Stimulated activated CD4-positive, alpha-beta T cell treated with anti-CD3 and anti-CD28 coated beads, Interleukin-4, amount 100 ng/mL, for 48 hours (primary cell): ENCODE measurements around the gene C2orf92.

Experiments
- DNase-seq, 2 donors: peaks; one replicate each; pipeline ENCODE4 v3.0.0-alpha.2; 2020; ENCODE audit warnings: low read depth in 2 of 2

The C2orf92 gene

DNA sequence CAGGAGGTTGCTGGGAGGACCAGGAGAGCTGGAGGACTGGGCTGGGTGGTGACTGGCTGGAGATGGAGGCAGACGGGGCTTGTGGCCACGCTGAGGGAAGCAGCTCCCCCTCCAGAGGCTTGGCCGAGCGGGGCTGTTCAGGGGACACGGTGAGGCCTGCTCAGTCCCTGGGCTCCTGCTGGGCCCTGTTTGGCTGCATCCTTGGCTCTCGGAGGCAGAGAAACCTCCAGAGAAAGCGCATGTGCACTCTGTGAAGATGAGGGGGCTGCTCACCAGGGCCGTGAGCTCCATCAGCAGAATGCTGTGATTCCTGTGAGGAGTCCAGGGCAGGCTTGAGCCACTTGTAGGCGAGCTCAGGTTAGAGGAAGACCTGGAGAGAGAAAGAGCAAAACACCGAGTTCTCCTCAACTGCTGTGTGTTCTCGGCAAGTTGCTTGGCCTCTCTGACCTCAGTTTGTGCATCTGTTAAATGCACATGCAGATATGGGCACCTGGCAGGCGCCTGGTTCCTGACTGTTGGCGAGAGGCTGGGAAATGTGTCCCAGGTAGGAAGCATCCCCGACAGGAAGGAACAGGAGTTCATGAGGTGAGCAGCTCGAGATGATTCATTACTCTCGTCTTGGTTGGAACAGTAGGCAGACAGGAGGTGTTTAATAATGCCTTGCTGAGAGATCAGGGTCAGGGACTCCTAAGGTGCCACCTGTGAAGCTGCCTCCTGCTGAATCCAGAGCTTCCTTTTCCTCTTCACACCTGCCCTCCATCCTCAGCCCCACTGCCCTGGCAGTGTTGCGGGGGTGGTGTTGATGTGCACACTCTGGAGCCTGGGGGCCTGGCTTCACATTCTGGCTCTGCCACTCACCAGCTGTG is 44.8 kb downstream of the C2orf92 start:
- DNase-seq = no peak

DNA sequence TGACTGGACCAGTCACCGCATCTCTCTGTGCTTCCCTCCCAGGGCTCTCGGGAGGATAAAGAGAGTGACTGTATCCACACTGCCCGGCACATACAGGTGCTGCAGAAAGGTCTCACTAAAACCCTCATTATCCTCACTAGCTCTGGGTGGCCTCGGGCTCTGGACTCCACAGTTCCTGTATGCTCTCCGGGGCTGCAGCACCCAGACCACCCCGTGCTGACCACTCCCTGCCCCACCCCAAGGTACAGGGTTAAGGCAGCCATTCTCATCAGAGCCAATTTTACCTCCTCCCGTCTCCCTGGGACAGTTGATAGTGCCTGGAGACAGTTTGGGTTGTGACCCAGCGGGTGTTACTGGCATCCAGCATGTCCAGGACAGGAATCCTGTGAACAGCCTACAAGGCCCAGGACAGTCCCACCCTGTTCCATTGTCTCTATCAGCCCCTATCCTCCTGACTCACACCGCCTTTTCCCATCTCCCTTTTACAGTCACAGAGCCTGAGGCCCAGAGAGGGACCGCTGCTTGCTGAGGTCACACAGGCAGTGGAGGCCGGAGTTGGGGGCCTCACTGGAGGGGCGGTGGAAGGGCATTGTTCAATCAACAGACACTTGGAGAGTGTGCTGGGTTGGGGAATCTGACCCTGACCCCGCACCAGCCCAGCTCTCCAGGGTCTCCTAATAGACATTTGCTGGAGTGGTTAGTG is 45.6 kb downstream of the C2orf92 start:
- no peak for DNase-seq

GRCh38 chr2:97715951-97716694 is 46.6 kb downstream of the C2orf92 start:
- DNase-seq = no peak

DNA sequence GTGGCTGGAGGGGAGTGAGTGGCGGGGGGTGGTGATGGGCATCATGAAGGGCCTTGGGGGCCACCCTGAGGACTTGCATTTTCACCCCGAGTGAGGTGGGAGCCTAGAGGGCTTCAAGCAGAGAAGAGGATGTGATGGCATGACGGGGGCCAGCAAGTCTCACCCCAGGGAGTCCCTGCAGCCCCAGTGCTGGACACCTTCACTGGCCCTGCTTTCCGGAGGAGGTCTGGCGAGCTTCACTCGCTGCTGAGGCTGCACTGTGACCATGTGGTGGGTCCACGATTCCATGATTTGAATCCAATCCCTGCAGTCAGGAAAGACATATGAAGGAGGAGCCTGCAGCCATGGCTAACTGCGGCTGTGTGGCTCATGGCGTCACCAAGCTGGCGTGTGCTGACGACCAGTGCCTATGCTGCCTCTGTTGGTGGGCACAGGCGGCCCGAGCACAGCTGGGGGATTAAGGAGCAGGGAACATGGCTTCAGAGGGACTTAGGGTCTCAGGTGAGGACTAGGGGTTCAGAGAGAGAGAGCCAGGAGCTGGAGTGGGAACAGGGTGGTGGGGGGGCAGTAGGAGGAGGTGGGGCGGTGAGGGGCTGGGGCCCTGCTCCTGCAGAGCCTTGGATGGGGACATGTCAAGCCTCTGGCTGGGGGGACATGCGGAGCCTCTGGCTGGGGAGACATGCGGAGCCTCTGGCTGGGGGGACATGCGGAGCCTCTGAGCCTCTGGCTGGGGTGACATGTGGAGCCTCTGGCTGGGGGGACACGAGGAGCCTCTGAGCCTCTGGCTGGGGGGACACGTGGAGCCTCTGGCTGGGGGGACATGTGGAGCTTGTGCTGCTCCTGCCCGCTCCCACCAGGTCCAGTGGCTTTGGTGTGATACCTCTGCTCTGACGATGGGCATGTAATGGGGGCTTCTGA is 47.4 kb downstream of the C2orf92 start:
- no peak for DNase-seq

DNA sequence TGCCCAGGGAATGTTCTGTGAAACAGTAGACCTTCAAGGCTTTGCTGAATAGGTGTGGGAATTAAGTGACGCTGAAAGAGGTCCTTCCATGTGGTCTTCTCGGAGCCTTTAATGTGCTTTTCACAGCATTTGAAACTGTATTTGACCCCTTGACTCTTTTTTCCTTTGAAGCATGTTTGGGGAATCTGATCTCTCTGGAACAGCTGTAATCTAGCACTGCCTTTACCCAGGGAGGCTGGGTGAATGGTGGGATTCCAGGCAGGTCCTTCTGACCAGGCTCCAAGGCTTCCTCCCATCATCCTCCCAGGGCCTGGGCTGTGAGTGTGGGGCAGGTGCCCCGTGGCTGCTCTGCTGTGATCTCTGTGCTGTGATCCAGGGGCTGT is 48.1 kb downstream of the C2orf92 start:
- DNase-seq = no peak

DNA sequence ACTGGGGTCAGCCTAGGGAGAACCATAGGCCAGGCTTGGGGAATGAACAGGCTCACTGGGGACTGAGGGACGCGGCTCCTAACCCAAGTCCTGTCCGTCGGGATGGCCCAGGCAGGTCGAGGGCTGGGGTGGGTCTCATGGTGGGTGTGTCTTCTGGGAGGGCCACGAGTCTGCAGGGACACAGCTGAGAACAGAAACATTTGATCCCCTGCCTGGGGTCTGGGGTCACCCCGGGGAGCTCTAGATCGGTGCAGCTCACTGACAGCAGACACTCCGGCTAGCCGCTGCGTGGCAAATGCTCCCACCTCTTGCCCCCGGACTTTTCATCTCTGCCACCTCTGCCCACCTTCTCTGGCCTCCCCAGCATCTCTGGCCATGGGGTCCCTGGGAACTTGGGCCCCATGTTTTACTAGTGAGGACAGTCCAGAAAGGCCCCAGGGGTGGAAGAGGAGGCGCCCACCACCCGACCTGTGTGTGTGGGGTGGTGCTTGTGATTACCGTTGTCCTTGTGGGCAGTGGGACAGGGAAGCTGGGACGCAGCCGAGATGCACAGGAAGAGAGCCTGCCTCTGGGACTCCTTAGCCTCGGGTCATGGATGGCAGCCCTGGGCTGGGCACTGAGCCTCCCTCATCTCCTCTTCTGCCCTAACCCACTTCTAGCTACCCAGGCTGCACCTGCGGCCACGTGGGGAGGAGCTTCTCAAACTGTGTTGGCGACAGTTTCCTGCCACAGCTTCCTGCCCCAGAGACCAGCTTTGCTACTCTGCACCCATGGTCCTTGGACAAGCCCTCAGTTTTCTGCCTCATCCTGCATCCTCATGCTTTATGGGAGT is 48.8 kb downstream of the C2orf92 start:
- DNase-seq = peak; percentile 57 to 62

GRCh38 chr2:97718942-97719341 is 49.4 kb downstream of the C2orf92 start:
- DNase-seq = no peak

- DNase-seq = no peak
Measured at GRCh38 chr2:97719362-97720155, 50.0 kb downstream of the C2orf92 start.

GRCh38 chr2:97720746-97721145 is 51.2 kb downstream of the C2orf92 start:
- DNase-seq = no peak

GRCh38 chr2:97722227-97722626 is 52.7 kb downstream of the C2orf92 start:
- no peak for DNase-seq

DNA sequence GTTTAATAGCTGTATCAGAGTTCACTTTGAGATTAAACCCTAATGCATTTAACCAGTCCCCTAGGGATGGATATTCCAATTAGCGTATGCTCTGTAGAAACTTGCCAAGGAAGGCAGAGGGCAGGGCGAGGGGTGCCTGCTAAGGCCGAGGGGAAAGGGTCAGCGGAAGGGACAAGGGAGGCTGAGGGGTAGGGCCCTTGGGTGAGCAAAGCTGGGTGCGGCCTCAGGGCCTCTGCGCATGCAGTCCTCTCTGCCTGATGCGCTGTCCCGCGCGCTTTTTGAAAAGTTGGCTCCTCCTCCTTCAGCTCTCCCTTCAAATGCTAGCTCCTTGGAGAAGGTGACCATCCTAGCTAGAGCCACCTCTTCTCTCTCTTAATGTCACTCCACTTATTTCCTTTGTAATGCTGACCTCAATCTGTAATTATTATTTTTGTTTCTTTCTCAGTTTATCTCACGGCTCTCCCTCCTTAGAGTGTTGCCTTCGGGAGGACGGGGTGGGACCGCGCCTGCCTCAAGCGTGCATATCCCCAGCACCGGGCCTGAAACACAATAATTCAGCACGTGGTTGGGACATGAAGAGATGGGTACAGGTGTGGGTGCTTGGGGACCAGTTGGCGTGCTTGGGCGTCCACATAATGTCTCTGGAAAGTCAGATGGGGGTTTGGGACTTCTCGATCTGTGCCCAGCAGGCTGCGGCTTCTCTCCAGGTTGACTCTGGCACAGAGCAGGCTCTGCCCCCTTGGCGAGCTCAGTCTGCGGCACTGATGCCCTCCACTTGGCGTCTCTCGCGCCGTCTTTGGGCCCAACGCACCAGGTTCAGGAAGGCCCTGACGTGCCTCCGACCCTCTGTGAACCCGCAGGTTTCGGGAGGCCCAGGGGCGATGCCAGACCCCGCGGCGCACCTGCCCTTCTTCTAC is 53.9 kb downstream of the C2orf92 start:
- no peak for DNase-seq

DNA sequence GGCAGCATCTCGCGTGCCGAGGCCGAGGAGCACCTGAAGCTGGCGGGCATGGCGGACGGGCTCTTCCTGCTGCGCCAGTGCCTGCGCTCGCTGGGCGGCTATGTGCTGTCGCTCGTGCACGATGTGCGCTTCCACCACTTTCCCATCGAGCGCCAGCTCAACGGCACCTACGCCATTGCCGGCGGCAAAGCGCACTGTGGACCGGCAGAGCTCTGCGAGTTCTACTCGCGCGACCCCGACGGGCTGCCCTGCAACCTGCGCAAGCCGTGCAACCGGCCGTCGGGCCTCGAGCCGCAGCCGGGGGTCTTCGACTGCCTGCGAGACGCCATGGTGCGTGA is 54.5 kb downstream of the C2orf92 start:
- no peak for DNase-seq

GRCh38 chr2:97724501-97724900 is 55.0 kb downstream of the C2orf92 start:
- DNase-seq = no peak

GRCh38 chr2:97724946-97725688 is 55.6 kb downstream of the C2orf92 start:
- DNase-seq = no peak

DNA sequence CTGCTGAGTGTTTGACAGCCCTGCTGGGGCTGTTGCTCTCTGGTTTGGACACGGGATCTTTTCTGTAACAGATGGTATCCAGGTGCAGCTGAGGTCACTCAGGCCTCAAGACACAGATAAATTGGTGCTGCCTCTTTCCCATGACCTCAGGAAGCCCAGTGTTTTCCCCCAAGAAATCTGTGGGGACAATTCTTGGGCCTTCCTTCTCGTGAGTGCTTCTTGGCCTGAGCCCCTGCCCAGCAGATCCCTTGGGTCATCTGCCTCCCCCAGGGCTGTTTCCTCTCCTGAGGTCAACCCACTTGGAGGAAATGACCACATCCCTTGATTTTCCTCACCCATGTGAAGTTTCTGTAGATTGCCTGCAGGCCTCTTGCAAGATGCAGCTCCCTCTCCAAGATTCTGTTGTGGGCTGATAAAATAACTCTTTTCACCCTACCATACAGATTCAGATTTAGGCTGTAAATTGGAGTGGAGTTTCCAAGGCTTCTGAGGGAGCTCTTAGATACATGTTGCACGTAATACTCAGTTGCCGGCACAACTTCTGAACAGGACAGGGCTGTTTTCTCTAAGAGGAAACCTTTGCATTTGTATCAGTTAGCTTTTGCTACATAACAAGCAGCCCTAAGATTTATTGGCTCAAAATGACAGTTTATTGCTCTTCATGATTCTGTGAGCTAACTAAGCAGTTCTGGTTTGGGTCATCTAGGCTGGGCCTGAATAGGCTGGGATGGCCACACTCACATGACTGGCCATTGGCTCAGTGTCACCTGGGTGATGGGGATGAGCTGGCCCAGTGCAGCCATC is 57.0 kb downstream of the C2orf92 start:
- DNase-seq = no peak

DNA sequence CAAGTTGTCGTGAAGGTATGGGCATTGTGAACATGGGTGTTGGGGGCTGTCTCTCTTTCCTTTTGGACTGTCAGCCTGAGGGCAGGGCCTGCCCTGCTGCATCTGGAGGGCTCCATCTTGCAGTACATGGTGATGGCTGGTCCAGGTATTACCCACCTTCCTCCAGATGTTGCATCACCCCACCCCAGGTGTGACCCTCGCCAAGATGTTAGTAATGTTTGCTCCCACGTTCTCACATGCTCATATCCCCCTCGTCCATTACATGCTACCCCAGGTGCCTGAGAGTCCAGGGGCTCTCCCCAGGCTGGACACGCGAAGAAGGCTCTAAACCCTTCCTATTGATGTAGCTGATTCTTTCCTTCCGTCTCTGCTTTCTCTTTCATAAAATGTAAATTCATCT is 57.8 kb downstream of the C2orf92 start:
- DNase-seq = no peak

GRCh38 chr2:97728091-97728731 is 58.7 kb downstream of the C2orf92 start:
- DNase-seq = no peak
